ENCODE data around the gene FCAMR.

DNA sequence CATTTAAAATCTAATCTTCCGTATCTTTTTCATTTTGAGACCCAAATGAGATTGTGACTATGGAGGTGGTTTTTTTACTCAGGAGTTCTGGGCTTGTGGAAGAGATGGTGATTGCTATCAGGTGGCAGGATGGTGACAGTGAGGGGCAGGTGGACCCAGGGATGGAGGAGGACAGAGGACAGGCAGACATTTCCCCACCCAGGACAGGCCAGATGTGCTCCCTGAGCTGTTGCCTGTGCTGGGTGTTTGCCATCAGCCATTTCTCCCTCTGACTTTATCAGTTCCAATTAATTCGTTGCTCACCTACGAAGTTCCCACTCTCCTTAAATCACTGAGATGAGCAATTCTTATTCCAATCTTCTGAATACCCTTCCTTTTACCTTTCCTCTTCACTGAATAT, 35.8 kb upstream of the FCAMR start:
- TF ChIP-seq, protein P1, sequence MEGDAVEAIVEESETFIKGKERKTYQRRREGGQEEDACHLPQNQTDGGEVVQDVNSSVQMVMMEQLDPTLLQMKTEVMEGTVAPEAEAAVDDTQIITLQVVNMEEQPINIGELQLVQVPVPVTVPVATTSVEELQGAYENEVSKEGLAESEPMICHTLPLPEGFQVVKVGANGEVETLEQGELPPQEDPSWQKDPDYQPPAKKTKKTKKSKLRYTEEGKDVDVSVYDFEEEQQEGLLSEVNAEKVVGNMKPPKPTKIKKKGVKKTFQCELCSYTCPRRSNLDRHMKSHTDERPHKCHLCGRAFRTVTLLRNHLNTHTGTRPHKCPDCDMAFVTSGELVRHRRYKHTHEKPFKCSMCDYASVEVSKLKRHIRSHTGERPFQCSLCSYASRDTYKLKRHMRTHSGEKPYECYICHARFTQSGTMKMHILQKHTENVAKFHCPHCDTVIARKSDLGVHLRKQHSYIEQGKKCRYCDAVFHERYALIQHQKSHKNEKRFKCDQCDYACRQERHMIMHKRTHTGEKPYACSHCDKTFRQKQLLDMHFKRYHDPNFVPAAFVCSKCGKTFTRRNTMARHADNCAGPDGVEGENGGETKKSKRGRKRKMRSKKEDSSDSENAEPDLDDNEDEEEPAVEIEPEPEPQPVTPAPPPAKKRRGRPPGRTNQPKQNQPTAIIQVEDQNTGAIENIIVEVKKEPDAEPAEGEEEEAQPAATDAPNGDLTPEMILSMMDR (IDR thresholded peaks at IDR 0.05 in 4 of 5, conservative IDR thresholded peaks at IDR 0.05 in 1 of 5) = no peak
- TF ChIP-seq POLR2A (IDR thresholded peaks at IDR 0.05) = no peak

Measured in gastrocnemius medialis (tissue), 4 donors.